Muscle layer of colon (tissue), 2 donors: Measurements from ENCODE around the gene GTF2B.
"Not testable (repeated sequence)": the region's sequence is repeated elsewhere in the genome, so short reads cannot be mapped to it uniquely, and the experiment has no call there.

Source experiments
- H3K27ac ChIP-seq: one replicate; pipeline ENCODE4 v1.7.0; 2013; ENCODE audit warnings: low read depth, mild to moderate bottlenecking, low read length, moderate library complexity
- H3K27me3 ChIP-seq, 2 donors: one replicate each; pipeline ENCODE4 v1.7.0; 2013; ENCODE audit warnings: low read length in 2 of 2, mild to moderate bottlenecking in 2 of 2; ENCODE audit not compliant: insufficient read depth in 2 of 2, control insufficient read depth in 1 of 2
- H3K36me3 ChIP-seq: one replicate; pipeline ENCODE4 v1.7.0; 2013; ENCODE audit warnings: mild to moderate bottlenecking, low read length; ENCODE audit not compliant: insufficient read depth
- H3K4me1 ChIP-seq: one replicate; pipeline ENCODE4 v1.7.0; 2013; ENCODE audit warnings: mild to moderate bottlenecking, low read length; ENCODE audit not compliant: insufficient read depth
- H3K4me3 ChIP-seq, 2 donors: one replicate each; pipeline ENCODE4 v1.7.0; 2013; ENCODE audit warnings: low read length in 2 of 2, low read depth in 1 of 2, mild to moderate bottlenecking in 1 of 2, moderate library complexity in 1 of 2
- H3K9ac ChIP-seq: one replicate; pipeline ENCODE4 v1.7.0; 2013; ENCODE audit warnings: low read length
- H3K9me3 ChIP-seq: one replicate; pipeline ENCODE4 v1.7.0; 2013; ENCODE audit warnings: mild to moderate bottlenecking, low read length
- donor health status: abdominal sarcoma.
- donor health status: Adenocarcinoma of cecum.

Gene GTF2B

GRCh38 chr1:88880717-88881116 is 10.7 kb downstream of the GTF2B start:
- not testable (repeated sequence) for H3K4me3 ChIP-seq, H3K27ac ChIP-seq, H3K9ac ChIP-seq, H3K27me3 ChIP-seq, H3K9me3 ChIP-seq
- Histone ChIP-seq H3K36me3 (peaks cover 20% of the 10 kb centered on the region), H3K4me1 (peaks cover 18% of the 10 kb centered on the region)

DNA sequence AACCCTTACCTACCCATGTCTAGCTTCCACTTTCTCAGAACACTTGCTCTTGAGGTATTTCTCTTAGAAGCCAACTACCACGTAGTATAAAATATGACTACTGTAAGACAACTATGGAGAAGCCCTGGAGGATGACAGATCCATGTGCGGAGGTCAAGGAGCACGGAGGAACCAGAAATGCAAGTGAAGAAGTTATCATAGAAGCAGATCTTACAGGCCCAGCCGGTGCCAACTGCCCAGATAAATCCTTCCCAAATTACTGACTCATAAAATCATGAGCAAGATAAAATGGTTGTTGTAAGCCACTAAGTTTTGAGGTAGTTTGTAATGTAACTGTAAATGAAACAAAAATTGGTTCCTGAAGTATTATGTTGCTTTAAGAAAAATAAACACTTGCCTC is 12.6 kb downstream of the GTF2B start:
- Histone ChIP-seq H3K4me1 (peaks cover 21% of the 10 kb centered on the region), H3K9me3 (no peaks in the 10 kb centered on the region)

DNA sequence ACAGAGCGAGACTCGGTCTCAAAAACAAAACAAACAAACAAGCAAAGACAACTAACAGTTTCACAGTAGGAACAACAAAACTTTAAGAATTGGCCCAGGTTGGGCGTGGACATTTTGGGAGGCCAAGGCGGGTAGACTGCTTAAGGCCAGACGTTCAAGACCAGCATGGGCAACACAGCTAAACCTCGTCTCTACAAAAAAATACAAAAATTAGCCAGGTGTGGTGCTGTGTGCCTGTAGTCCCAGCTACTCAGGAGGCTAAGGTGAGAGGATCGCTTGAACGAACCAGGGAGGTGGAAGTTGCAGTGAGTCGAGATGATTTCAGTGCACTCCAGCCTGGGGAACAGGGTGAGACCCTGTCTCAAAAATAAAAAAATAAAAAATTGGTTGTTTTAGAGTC is 13.5 kb downstream of the GTF2B start:
- peaks cover 21% of the 10 kb centered on the region for H3K4me1 ChIP-seq
- no peaks in the 10 kb centered on the region for H3K9me3 ChIP-seq
- H3K27ac ChIP-seq, result no peak overlapping the region

More for the DNA sequence above, 12.6 kb downstream of the GTF2B start:
- Histone ChIP-seq H3K27me3 (no peaks in the 10 kb centered on the region), H3K36me3 (peaks cover 14% of the 10 kb centered on the region), H3K9ac (no peak overlapping the region), H3K27ac (no peak overlapping the region), H3K4me3 (no peak overlapping the region)

DNA sequence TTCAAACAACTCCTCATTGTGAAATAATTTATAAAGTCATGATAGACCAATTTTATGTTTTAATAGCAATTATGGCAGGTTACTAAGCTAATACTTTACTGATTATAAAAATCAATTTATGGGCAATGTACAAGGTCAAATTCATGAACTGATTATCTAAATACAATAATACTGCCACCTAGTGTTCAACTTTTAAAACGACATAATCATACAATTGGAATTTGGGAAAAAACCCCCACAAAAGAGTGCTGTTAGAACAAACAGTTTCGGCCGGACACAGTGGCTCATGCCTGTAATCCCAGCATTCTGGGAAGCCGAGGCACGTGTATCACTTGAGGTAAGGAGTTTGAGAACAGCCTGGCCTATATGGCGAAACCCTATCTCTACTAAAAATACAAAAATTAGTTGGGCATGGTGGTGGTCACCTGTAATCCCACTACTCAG is 14.0 kb downstream of the GTF2B start:
- peaks cover 8% of the 10 kb centered on the region for H3K36me3 ChIP-seq
- no peak overlapping the region for H3K9ac ChIP-seq
- no peak overlapping the region for H3K27ac ChIP-seq

More for the DNA sequence above, 13.5 kb downstream of the GTF2B start:
- no peak overlapping the region for H3K9ac ChIP-seq
- H3K27me3 ChIP-seq, result no peaks in the 10 kb centered on the region
- no peak overlapping the region for H3K4me3 ChIP-seq
- peaks cover 13% of the 10 kb centered on the region for H3K36me3 ChIP-seq

DNA sequence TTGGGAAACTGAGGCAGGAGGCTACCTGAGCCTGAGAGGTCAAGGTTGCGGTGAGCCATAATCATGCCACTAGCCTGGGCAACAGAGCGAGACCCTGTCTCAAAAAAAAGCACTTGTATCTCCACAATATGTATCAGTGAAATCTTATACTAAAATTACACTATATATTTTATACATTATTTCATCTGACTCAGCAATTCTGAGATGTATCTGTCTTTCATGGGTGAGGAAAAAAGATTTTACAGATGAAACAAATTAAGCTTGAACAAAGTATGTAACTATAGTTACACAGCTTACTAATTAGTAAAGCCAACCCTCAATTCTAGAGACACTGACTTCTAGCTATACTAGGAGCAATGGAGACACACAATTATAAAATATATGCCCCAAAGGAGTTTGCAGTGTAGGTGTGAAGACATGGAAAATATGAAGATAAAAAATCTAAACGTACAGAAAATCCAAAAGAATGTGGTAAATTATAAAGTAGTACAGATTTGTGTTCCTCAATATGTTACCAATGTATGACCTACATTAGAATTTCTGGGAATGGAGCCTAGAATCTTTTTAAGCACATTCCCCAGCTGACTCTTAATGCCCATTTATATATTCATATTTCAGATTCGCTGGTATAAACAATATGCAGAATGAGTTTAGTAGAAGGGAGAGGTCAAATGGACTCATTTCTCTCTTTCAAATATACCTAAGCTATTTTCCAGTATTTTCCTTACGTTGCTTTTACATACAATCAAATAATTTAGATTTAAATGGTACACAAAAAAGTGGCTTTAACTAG is 14.6 kb downstream of the GTF2B start:
- H3K4me1 ChIP-seq, result peaks cover 16% of the 10 kb centered on the region

More for the DNA sequence above, 14.0 kb downstream of the GTF2B start:
- Histone ChIP-seq H3K27me3 (no peaks in the 10 kb centered on the region), H3K4me1 (peaks cover 21% of the 10 kb centered on the region), H3K4me3 (no peak overlapping the region), H3K9me3 (no peaks in the 10 kb centered on the region)

GRCh38 chr1:88875595-88875994 is 15.8 kb downstream of the GTF2B start:
- H3K4me1 ChIP-seq, result peaks cover 15% of the 10 kb centered on the region
- H3K9me3 ChIP-seq, result no peaks in the 10 kb centered on the region
- H3K36me3 ChIP-seq, result peaks cover 5% of the 10 kb centered on the region
- no peaks in the 10 kb centered on the region for H3K27me3 ChIP-seq
- no peak overlapping the region for H3K27ac ChIP-seq
- no peak overlapping the region for H3K4me3 ChIP-seq
- H3K9ac ChIP-seq, result no peak overlapping the region

More for the DNA sequence above, 14.6 kb downstream of the GTF2B start:
- H3K36me3 ChIP-seq, result peaks cover 7% of the 10 kb centered on the region
- no peaks in the 10 kb centered on the region for H3K9me3 ChIP-seq
- no peak overlapping the region for H3K9ac ChIP-seq
- H3K27me3 ChIP-seq, result no peaks in the 10 kb centered on the region
- no peak overlapping the region for H3K4me3 ChIP-seq
- no peak overlapping the region for H3K27ac ChIP-seq

- H3K9me3 ChIP-seq, result no peaks in the 10 kb centered on the region
- no peaks in the 10 kb centered on the region for H3K27me3 ChIP-seq
- no peak overlapping the region for H3K9ac ChIP-seq
- H3K4me1 ChIP-seq, result peaks cover 15% of the 10 kb centered on the region
- H3K4me3 ChIP-seq, result no peak overlapping the region
- H3K27ac ChIP-seq, result no peak overlapping the region
- H3K36me3 ChIP-seq, result no peaks in the 10 kb centered on the region
These were observed 17.5 kb downstream of the GTF2B start for GRCh38 chr1:88873737-88874349.

GRCh38 chr1:88869644-88870043 is 21.7 kb downstream of the GTF2B start:
- H3K27ac ChIP-seq, H3K27me3 ChIP-seq, H3K9ac ChIP-seq, H3K36me3 ChIP-seq, H3K4me3 ChIP-seq, H3K9me3 ChIP-seq: not testable (repeated sequence)
- peaks cover 20% of the 10 kb centered on the region for H3K4me1 ChIP-seq

GRCh38 chr1:88867743-88868521 is 23.4 kb downstream of the GTF2B start:
- Histone ChIP-seq H3K4me1 (peaks cover 20% of the 10 kb centered on the region), H3K4me3 (no peak overlapping the region), H3K9ac (no peak overlapping the region), H3K36me3 (peaks cover 6% of the 10 kb centered on the region), H3K27me3 (no peaks in the 10 kb centered on the region), H3K9me3 (no peaks in the 10 kb centered on the region), H3K27ac (no peak overlapping the region)

GRCh38 chr1:88851303-88852063 is 39.9 kb downstream of the GTF2B start:
- Histone ChIP-seq H3K4me1 (no peaks in the 10 kb centered on the region), H3K36me3 (peaks cover 18% of the 10 kb centered on the region), H3K4me3 (no peak overlapping the region), H3K9me3 (no peaks in the 10 kb centered on the region), H3K27me3 (no peaks in the 10 kb centered on the region), H3K27ac (no peak overlapping the region), H3K9ac (no peak overlapping the region)

DNA sequence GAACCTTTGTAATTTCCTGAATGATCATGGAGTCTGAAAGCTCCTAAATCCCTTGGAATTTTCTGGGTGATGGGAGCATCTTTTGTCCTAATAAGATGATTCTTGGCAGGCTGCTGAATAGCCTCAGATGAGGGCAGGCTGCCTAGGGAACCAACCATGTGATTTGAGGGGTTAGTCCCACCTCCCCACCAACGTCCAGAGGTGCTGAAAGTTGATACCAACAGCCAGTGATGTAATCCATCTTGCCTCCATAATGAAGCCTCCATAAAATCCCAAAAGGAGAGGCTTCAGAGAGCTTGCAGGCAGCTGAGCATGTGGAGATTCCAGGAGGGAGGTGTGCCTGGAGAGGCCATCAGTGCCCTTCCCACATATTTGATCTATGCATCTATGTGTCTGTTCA is 43.7 kb downstream of the GTF2B start:
- no peaks in the 10 kb centered on the region for H3K27me3 ChIP-seq
- no peaks in the 10 kb centered on the region for H3K4me1 ChIP-seq
- H3K27ac ChIP-seq, result no peak overlapping the region
- no peak overlapping the region for H3K9ac ChIP-seq
- no peak overlapping the region for H3K4me3 ChIP-seq
- H3K9me3 ChIP-seq, result no peaks in the 10 kb centered on the region
- peaks cover 4% of the 10 kb centered on the region for H3K36me3 ChIP-seq
